Neural progenitor cell (in vitro differentiated cells): Measurements from ENCODE around the gene PVRIG. TPM values are rescaled to one million over a fixed set of nuclear protein-coding genes. Genes with fewer than 3 reads are reported as not detected.

Experiments
- total RNA-seq: library from RNA; depleted of rRNA; stranded (reverse); fragments of >200 nt; gene quantifications from 2 replicates; pipeline ENCODE4 v1.2.3, GENCODE V29; 2015; ENCODE audit warnings: low replicate concordance

The PVRIG gene
- total RNA-seq, 1 donor from 2014 or later, result not detected

Other genes starting within 250 kb of the PVRIG start
- not detected in 2 replicates for gene AZGP1, start 243.9 kb upstream of the PVRIG start, total RNA-seq
- 39.7 and 43.2 TPM in 2 replicates for gene ZKSCAN1, start 204.4 kb upstream of the PVRIG start, total RNA-seq
- gene ZSCAN21, start 170.2 kb upstream of the PVRIG start, total RNA-seq, result 29.0 and 33.4 TPM in 2 replicates
- gene ZNF3, start 138.2 kb upstream of the PVRIG start, total RNA-seq, result 56.0 and 73.6 TPM in 2 replicates
- 42.2 and 63.9 TPM in 2 replicates for gene COPS6, start 131.0 kb upstream of the PVRIG start, total RNA-seq
- 206 and 297 TPM in 2 replicates for gene MCM7, start 118.6 kb upstream of the PVRIG start, total RNA-seq
- gene AP4M1, start 118.3 kb upstream of the PVRIG start, total RNA-seq, result 15.3 and 15.4 TPM in 2 replicates
- gene TAF6, start 100.6 kb upstream of the PVRIG start, total RNA-seq, result 66.1 and 88.3 TPM in 2 replicates
- 25.8 and 26.7 TPM in 2 replicates for gene CNPY4, start 100.3 kb upstream of the PVRIG start, total RNA-seq
- gene MBLAC1, start 93.0 kb upstream of the PVRIG start, total RNA-seq, result 1.6 and 2.7 TPM in 2 replicates
- gene LAMTOR4, start 71.0 kb upstream of the PVRIG start, total RNA-seq, result 70.5 and 123 TPM in 2 replicates
- gene TRAPPC14, start 61.2 kb upstream of the PVRIG start, total RNA-seq, result 4.3 and 13.3 TPM in 2 replicates
- 0.90 and 2.5 TPM in 2 replicates for gene GAL3ST4, start 51.3 kb upstream of the PVRIG start, total RNA-seq
- gene GPC2, start 42.6 kb upstream of the PVRIG start, total RNA-seq, result 17.0 and 61.0 TPM in 2 replicates
- 0.58 and 1.2 TPM in 2 replicates for gene STAG3, start 42.0 kb upstream of the PVRIG start, total RNA-seq
- gene SPDYE3, start 87.8 kb downstream of the PVRIG start, total RNA-seq, result not detected in 2 replicates
- gene PILRB, start 138.2 kb downstream of the PVRIG start, total RNA-seq, result 19.3 and 43.6 TPM in 2 replicates
- gene PILRA, start 153.5 kb downstream of the PVRIG start, total RNA-seq, result 0.68 and 6.7 TPM in 2 replicates
- gene ZCWPW1, start 208.8 kb downstream of the PVRIG start, total RNA-seq, result 1.4 and 1.8 TPM in 2 replicates
- 16.4 and 42.6 TPM in 2 replicates for gene MEPCE, start 209.9 kb downstream of the PVRIG start, total RNA-seq
- gene PPP1R35, start 216.5 kb downstream of the PVRIG start, total RNA-seq, result 7.3 and 33.0 TPM in 2 replicates
- gene SPACDR, start 244.3 kb downstream of the PVRIG start, total RNA-seq, result 0.71 TPM in 1 of 2 replicates, not detected in the other